Heart right ventricle (tissue), 16 donors: Measurements from ENCODE around the gene CTU2. TPM values are rescaled to one million over a fixed set of nuclear protein-coding genes. Genes with fewer than 3 reads are reported as not detected.
A peak's percentile ranks its signal among the peaks of the same experiment; 100 is the strongest.

Experiments
- ATAC-seq, 8 donors: fragments of 200-7000 bp; cut with Tn5 transposase; one replicate each; pipeline ENCODE4 v1.9.1; 2020; ENCODE audit warnings: mild to moderate bottlenecking in 8 of 8, moderate library complexity in 8 of 8, moderate number of reproducible peaks in 1 of 8
- DNase-seq, 2 donors: peaks; one replicate each; pipeline ENCODE4 v3.0.0-alpha.2; 2020
- H3K27ac ChIP-seq, 10 donors: fragments of 200-600 bp; sonication (generic) in 2 of 10; one replicate each; pipeline versions ENCODE4 v1.5.0 to v1.8.0; 2020 to 2022; ENCODE audit warnings: mild to moderate bottlenecking in 3 of 10
- H3K27me3 ChIP-seq, 7 donors: fragments of 200-600 bp; one replicate each; pipeline ENCODE4 v1.8.0; 2021 to 2022; ENCODE audit warnings: mild to moderate bottlenecking in 2 of 7
- H3K36me3 ChIP-seq, 9 donors: fragments of 200-600 bp; sonication (generic) in 1 of 9; one replicate each; pipeline versions ENCODE4 v1.5.0 to v1.8.0; 2020 to 2022; ENCODE audit warnings: mild to moderate bottlenecking in 2 of 9
- H3K4me1 ChIP-seq, 9 donors: fragments of 200-600 bp; sonication (generic) in 1 of 9; one replicate each; pipeline versions ENCODE4 v1.5.0 to v1.8.0; 2020 to 2022; ENCODE audit warnings: mild to moderate bottlenecking in 4 of 9
- H3K4me3 ChIP-seq, 10 donors: fragments of 200-600 bp; sonication (generic) in 2 of 10; one replicate each; pipeline versions ENCODE4 v1.5.0 to v1.8.0; 2020 to 2022; ENCODE audit warnings: mild to moderate bottlenecking in 7 of 10, moderate library complexity in 2 of 10
- H3K9me3 ChIP-seq, 11 donors: fragments of 200-600 bp in 10 of 11; sonication (generic) in 2 of 11; one replicate each; pipeline versions ENCODE4 v1.5.0 to v1.8.0; 2013 to 2022; ENCODE audit warnings: mild to moderate bottlenecking in 2 of 11, control low read depth in 1 of 11, moderate library complexity in 1 of 11
- WGBS, 2 donors: extraction: QIAGEN DNeasy Blood & Tissue Kit; methylation state at CpG; one replicate each; pipeline ENCODE4 v1.1.7; 2013; ENCODE audit warnings: inconsistent platforms in 1 of 2; 5-methylcytosine and 5-hydroxymethylcytosine counted together
- intact Hi-C, 10 donors: fragments of 100-400 bp; cut with DNase I; formaldehyde crosslinking; loops; one replicate each; pipeline versions ENCODE4 v1.11.1 to v1.14.2; 2022
- polyA plus RNA-seq, 2 donors: library from polyadenylated mRNA; stranded (reverse); fragments of 200-250 nt; gene quantifications; one replicate each; pipeline ENCODE4 v1.2.3, GENCODE V29; 2013
- total RNA-seq, 10 donors: library from RNA; stranded (reverse); fragmentation: NEBNext Ultra II Directional in 3 of 10; extraction: Animal tissue kit (Norgen Biotek cat#: 25700) in 3 of 10; gene quantifications; one replicate each; pipeline versions ENCODE4 v1.2.1 to v1.2.4, GENCODE V29; 2021 to 2023
- TF ChIP-seq, protein P1 (sequence below), 9 donors: fragments of 200-600 bp; sonication (generic) in 2 of 9; IDR thresholded peaks; one replicate each; pipeline versions ENCODE4 v1.5.0 to v1.8.0; 2021 to 2022; ENCODE audit warnings: antibody characterized with exemption in 9 of 9, mild to moderate bottlenecking in 5 of 9, moderate library complexity in 1 of 9
- donor health status: Arrhythmogenic right ventricular cardiomyopathy.
- donor health status: ischemic (EF 13 %, LVEDD 7.1; RV severe dilation, severe dysfunction).
- donor health status: healthy with polysubstance abuse.
- donor health status: DM: no; HTN: yes; CAD: no.
- donor health status: DM: no; HTN: no; CAD: no.
- donor health status: ischemic (EF 25% LVEDD 6.9; RV normal size, moderate dysfunction).
- donor health status: ischemic (EF 25% LVEDD 5.7; RV mildly dilated, moderate dysfunction).
- donor health status: healthy.
- donor health status: DM: yes; HTN: yes; CAD: no.
- donor health status: Ischemic cardiomyopathy.
- donor health status: ischemic (EF 35%, LVEDD 5.7; RV mildly dilated, moderate dysfunction).
- donor health status: nonischemic (EF 11% LVEDD 7.7; RV severe dilation, severe dysfunction).
- donor health status: DM: yes; HTN: yes; CAD: no.
- donor health status: PGD.
- donor health status: ischemic (EF 29% LVEDD 5.4; RV normal size, mild dysfunction).
- donor health status: nonischemic (EF 23%, LVEDD 6.1; RV moderate dilation, normal function).

The CTU2 gene
- total and polyA plus RNA-seq, 12 donors = 11.8 to 22.6 (median 14.4) TPM

DNA sequence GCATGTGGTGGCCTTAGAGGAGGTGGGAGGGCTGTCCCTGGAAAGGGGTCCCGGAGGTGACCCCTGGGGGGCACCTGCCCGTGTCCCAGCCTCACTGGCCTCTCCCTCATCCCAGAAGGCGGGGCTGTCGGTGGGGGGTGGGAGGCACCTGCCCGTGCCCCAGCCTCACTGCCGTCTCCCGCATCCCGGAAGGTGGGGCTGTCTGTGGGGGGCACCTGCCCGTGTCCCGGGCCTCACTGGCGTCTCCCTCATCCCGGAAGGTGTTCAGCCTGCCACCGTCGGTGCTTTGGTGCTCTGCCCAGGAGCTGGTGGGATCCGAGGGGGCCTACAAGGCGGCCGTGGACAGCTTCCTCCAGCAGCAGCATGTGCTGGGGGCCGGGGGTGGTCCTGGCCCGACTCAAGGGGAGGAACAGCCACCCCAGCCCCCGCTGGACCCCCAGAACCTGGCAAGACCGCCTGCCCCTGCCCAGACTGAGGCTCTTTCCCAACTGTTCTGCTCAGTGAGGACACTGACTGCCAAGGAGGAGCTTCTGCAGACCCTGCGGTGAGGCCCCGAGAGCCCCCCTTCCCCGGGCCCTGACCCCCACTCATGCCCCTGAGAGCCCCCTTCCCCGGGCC lies 6.2 kb downstream of the CTU2 start:
- peaks cover under 1 to 10% (median 2%) of the 10 kb centered on the region in 9 donors for H3K4me1 ChIP-seq
- DNase-seq (no peak), ATAC-seq (no peak)
- no peaks in the 10 kb centered on the region for H3K9me3 ChIP-seq
- H3K27ac ChIP-seq = no peak overlapping the region
- peaks cover 0 to 52% (median 31%) of the 10 kb centered on the region in 9 donors for H3K36me3 ChIP-seq
- intact Hi-C loops = no loop called here
- 84 to 86% methylated on average over 23 to 25 of the region's 25 CpGs for WGBS, 2 donors
- H3K27me3 ChIP-seq = no peaks in the 10 kb centered on the region
- H3K4me3 ChIP-seq = no peak overlapping the region
- TF ChIP-seq, protein P1, sequence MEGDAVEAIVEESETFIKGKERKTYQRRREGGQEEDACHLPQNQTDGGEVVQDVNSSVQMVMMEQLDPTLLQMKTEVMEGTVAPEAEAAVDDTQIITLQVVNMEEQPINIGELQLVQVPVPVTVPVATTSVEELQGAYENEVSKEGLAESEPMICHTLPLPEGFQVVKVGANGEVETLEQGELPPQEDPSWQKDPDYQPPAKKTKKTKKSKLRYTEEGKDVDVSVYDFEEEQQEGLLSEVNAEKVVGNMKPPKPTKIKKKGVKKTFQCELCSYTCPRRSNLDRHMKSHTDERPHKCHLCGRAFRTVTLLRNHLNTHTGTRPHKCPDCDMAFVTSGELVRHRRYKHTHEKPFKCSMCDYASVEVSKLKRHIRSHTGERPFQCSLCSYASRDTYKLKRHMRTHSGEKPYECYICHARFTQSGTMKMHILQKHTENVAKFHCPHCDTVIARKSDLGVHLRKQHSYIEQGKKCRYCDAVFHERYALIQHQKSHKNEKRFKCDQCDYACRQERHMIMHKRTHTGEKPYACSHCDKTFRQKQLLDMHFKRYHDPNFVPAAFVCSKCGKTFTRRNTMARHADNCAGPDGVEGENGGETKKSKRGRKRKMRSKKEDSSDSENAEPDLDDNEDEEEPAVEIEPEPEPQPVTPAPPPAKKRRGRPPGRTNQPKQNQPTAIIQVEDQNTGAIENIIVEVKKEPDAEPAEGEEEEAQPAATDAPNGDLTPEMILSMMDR (IDR thresholded peaks at IDR 0.05) = no peak

DNA sequence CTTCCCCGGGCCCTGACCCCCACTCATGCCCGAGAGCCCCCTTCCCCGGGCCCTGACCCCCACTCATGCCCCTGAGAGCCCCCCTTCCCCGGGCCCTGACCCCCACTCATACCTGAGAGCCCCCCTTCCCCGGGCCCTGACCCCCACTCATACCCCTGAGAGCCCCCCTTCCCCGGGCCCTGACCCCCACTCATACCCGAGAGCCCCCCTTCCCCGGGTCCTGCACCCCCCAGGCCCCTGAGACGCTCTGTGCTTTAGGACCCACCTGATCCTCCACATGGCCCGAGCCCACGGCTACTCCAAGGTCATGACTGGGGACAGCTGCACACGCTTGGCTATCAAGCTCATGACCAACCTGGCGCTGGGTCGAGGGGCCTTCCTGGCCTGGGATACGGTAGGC lies 6.8 kb downstream of the CTU2 start:
- Histone ChIP-seq H3K9me3 (no peaks in the 10 kb centered on the region), H3K4me1 (peaks cover 0 to 4% (median 0%) of the 10 kb centered on the region in 9 donors), H3K27me3 (no peaks in the 10 kb centered on the region), H3K36me3 (peaks cover 0 to 58% (median 32%) of the 10 kb centered on the region in 9 donors), H3K27ac (no peak overlapping the region), H3K4me3 (no peak overlapping the region)
- TF ChIP-seq, protein P1 (IDR thresholded peaks at IDR 0.05) = no peak
- DNase-seq = no peak
- no peak for ATAC-seq
- 80 to 90% methylated on average over 14 to 15 of the region's 15 CpGs for WGBS, 2 donors
- intact Hi-C loops = no loop called here

DNA sequence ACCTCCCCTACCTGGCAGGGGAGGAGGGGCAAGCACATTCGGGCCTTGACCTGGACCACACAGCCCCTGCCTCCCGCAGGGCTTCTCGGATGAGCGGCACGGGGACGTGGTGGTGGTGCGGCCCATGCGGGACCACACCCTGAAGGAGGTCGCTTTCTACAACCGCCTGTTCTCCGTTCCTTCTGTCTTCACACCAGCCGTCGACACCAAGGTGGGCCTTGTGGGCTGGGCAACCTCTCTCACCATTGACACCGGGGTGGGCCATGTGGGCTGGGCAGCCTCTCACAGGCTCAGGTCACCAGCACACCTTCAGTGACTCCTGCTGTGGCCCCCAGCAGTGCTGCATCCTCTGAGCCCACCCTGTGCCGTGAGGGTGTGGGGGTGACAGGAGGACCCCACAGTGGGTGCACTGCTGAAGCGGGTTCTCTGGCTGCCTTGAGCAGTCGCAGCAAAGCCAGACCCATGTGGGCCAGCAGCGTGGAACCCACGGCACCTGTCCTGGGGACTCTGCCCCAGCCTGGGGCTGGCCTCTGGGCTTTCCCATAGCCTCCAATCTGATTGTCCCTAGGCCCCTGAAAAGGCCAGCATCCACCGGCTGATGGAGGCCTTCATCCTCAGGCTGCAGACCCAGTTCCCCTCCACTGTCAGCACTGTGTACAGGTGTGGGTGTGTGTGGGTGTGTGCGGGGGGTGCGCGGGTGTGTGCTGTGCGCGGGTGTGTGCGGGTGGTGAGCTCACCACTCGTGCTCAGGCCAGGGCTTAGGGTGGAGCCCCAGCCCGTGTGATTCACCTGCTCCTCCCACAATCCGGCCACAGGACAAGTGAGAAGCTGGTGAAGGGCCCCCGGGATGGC lies 7.5 kb downstream of the CTU2 start:
- H3K27ac ChIP-seq = no peak overlapping the region
- DNase-seq = no peak
- TF ChIP-seq, protein P1 (IDR thresholded peaks at IDR 0.05) = no peak
- no peaks in the 10 kb centered on the region for H3K27me3 ChIP-seq
- H3K4me3 ChIP-seq = no peak overlapping the region
- no peak for ATAC-seq
- H3K9me3 ChIP-seq = no peaks in the 10 kb centered on the region
- intact Hi-C loops = no loop called here
- 91 to 92% methylated on average over 30 of the region's 30 CpGs for WGBS, 2 donors
- peaks cover 0 to 65% (median 35%) of the 10 kb centered on the region in 9 donors for H3K36me3 ChIP-seq
- H3K4me1 ChIP-seq = no peaks in the 10 kb centered on the region

DNA sequence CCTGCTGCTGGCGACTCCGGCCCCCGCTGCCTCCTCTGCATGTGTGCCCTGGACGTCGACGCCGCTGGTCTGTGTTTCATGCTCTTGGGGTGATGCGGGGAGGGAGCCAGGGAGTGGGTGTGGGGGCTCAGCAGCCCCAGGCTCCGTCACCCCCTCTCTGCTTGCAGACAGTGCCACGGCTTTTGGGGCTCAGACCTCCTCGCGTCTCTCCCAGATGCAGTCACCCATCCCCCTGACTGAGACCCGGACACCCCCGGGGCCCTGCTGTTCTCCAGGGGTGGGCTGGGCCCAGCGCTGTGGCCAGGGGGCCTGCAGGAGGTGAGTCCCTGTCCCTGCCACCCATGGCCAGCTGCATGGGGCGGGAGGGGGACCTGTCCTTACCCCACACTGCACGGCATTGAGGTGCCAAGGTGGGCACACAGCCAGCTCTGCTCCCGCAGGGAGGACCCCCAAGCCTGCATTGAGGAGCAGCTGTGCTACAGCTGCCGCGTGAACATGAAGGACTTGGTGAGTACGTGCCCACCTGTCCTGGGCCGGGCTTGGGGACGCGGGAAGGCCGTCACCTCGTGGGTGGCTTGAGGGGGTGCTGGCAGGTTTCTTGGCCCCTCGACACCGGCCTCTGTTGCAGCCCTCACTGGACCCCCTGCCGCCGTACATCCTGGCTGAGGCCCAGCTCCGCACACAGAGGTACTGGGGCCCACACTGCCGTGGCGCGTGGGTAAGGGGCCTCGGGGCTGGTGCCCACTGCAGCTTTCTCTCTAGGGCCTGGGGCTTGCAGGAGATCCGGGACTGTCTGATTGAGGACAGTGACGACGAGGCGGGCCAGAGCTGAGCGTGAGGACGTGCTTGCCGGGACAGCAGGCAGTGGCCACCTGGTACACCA lies 8.4 kb downstream of the CTU2 start:
- 89 to 93% methylated on average over 42 of the region's 42 CpGs for WGBS, 2 donors
- Histone ChIP-seq H3K36me3 (peaks cover 0 to 72% (median 35%) of the 10 kb centered on the region in 9 donors), H3K27me3 (no peaks in the 10 kb centered on the region), H3K9me3 (no peaks in the 10 kb centered on the region), H3K27ac (no peak overlapping the region), H3K4me3 (no peak overlapping the region), H3K4me1 (no peaks in the 10 kb centered on the region)
- ATAC-seq (peak in 1 of 8 donors; percentile 3), DNase-seq (no peak)
- intact Hi-C loops = no loop called here
- TF ChIP-seq, protein P1 (IDR thresholded peaks at IDR 0.05) = no peak
